H9 (cell line): ENCODE measurements around the gene BICD1. TPM values are rescaled to one million over a fixed set of nuclear protein-coding genes. Genes with fewer than 3 reads are reported as not detected.

Experiments
- DNase-seq: peaks from one replicate; pipeline ENCODE4 v3.0.0-alpha.2; 2017
- H2AFZ ChIP-seq: one replicate; pipeline ENCODE4 v1.6.1; 2013; ENCODE audit warnings: mild to moderate bottlenecking, low read length, control low read depth, moderate library complexity
- H2AK5ac ChIP-seq: 2 replicates; pipeline ENCODE4 v1.6.1; 2013; ENCODE audit warnings: low read length, control low read depth, mixed read lengths; ENCODE audit not compliant: insufficient read length
- H2BK120ac ChIP-seq: one replicate; pipeline ENCODE4 v1.6.1; 2013; ENCODE audit warnings: low read depth, mild to moderate bottlenecking, low read length, control low read depth, inconsistent platforms; ENCODE audit not compliant: poor library complexity, severe bottlenecking
- H2BK12ac ChIP-seq: 2 replicates; pipeline ENCODE4 v1.6.1; 2013; ENCODE audit warnings: low read length, control low read depth, mixed read lengths, low read depth; ENCODE audit not compliant: insufficient read length
- H2BK15ac ChIP-seq: 2 replicates; pipeline ENCODE4 v1.6.1; 2013; ENCODE audit warnings: low read depth, low read length, control low read depth
- H2BK20ac ChIP-seq: one replicate; pipeline ENCODE4 v1.6.1; 2013; ENCODE audit warnings: low read depth, mild to moderate bottlenecking, low read length, control low read depth, inconsistent platforms; ENCODE audit not compliant: poor library complexity, severe bottlenecking
- H2BK5ac ChIP-seq: 2 replicates; pipeline ENCODE4 v1.6.1; 2013; ENCODE audit warnings: low read length, control low read depth, mixed read lengths; ENCODE audit not compliant: insufficient read length
- H3K14ac ChIP-seq: 2 replicates; pipeline ENCODE4 v1.6.1; 2013; ENCODE audit warnings: low read length, control low read depth; ENCODE audit not compliant: insufficient read depth
- H3K18ac ChIP-seq: 2 replicates; pipeline ENCODE4 v1.6.1; 2013; ENCODE audit warnings: low read depth, mild to moderate bottlenecking, mixed read lengths, low read length, control low read depth; ENCODE audit not compliant: insufficient read length
- H3K23ac ChIP-seq: 2 replicates; pipeline ENCODE4 v1.6.1; 2013; ENCODE audit warnings: low read length, control low read depth, mixed read lengths, low read depth; ENCODE audit not compliant: insufficient read length
- H3K23me2 ChIP-seq: 2 replicates; pipeline ENCODE4 v1.6.1; 2013; ENCODE audit warnings: low read depth, mild to moderate bottlenecking, mixed read lengths, low read length, control low read depth; ENCODE audit not compliant: insufficient read length, poor library complexity, severe bottlenecking
- H3K27ac ChIP-seq: 2 replicates; pipeline ENCODE4 v1.5.1; 2013; ENCODE audit warnings: low read length, control low read depth, mixed read lengths, low read depth; ENCODE audit not compliant: insufficient read length
- H3K27me3 ChIP-seq: 2 replicates; pipeline ENCODE4 v1.6.1; 2013; ENCODE audit warnings: low read length, control low read depth, inconsistent platforms; ENCODE audit not compliant: insufficient read depth
- H3K4ac ChIP-seq: 2 replicates; pipeline ENCODE4 v1.6.1; 2013; ENCODE audit warnings: low read depth, mild to moderate bottlenecking, control low read depth, inconsistent platforms, low read length, moderate library complexity
- H3K4me1 ChIP-seq: 2 replicates; pipeline ENCODE4 v1.6.1; 2013; ENCODE audit warnings: low read length, control low read depth, inconsistent platforms; ENCODE audit not compliant: insufficient read depth
- H3K4me2 ChIP-seq: 2 replicates; pipeline ENCODE4 v1.6.1; 2013; ENCODE audit warnings: low read length, control low read depth, mixed read lengths; ENCODE audit not compliant: insufficient read length, insufficient read depth
- H3K56ac ChIP-seq: 2 replicates; pipeline ENCODE4 v1.6.1; 2013; ENCODE audit warnings: low read depth, mild to moderate bottlenecking, mixed read lengths, low read length, control low read depth; ENCODE audit not compliant: insufficient read length
- H3K79me1 ChIP-seq: 2 replicates; pipeline ENCODE4 v1.6.1; 2013; ENCODE audit warnings: low read depth, mild to moderate bottlenecking, moderate library complexity, low read length, control low read depth, inconsistent platforms; ENCODE audit not compliant: insufficient read depth, poor library complexity, severe bottlenecking
- H3K79me2 ChIP-seq: 2 replicates; pipeline ENCODE4 v1.6.1; 2013; ENCODE audit warnings: low read length, control low read depth, inconsistent platforms; ENCODE audit not compliant: insufficient read depth
- H3K9ac ChIP-seq: 2 replicates; pipeline ENCODE4 v1.6.1; 2013; ENCODE audit warnings: low read length, control low read depth, mixed read lengths; ENCODE audit not compliant: insufficient read length; ENCODE audit errors: extremely low read depth
- H3K9me3 ChIP-seq: one replicate; pipeline ENCODE4 v1.6.1; 2013; ENCODE audit warnings: low read depth, low read length, inconsistent platforms; ENCODE audit not compliant: control insufficient read depth
- H3T11ph ChIP-seq: one replicate; pipeline ENCODE4 v1.6.1; 2013; ENCODE audit warnings: mild to moderate bottlenecking, low read length, control low read depth, inconsistent platforms
- H4K20me1 ChIP-seq: one replicate; pipeline ENCODE4 v1.6.1; 2013; ENCODE audit not compliant: control insufficient read depth, insufficient read length, insufficient read depth
- H4K5ac ChIP-seq: 2 replicates; pipeline ENCODE4 v1.6.1; 2013; ENCODE audit warnings: low read depth, mild to moderate bottlenecking, mixed read lengths, low read length, control low read depth; ENCODE audit not compliant: insufficient read length
- H4K8ac ChIP-seq: replicated peaks from 2 replicates; pipeline ENCODE4 v1.6.1; 2013; ENCODE audit warnings: low read length, control low read depth, mixed read lengths, low read depth; ENCODE audit not compliant: insufficient read length
- H4K91ac ChIP-seq: 2 replicates; pipeline ENCODE4 v1.6.1; 2013; ENCODE audit warnings: low read depth, mild to moderate bottlenecking, moderate library complexity, mixed read lengths, low read length, control low read depth; ENCODE audit not compliant: insufficient read length
- H3K27ac Mint-ChIP-seq, 3 experiments: 2 replicates in 2 of 3; 3 replicates in 1 of 3; pipeline ENCODE4 v1.8.0; 2020 to 2021; ENCODE audit warnings: mixed read lengths in 3 of 3, mild to moderate bottlenecking in 1 of 3, moderate library complexity in 1 of 3
- H3K27me3 Mint-ChIP-seq: 2 replicates; pipeline ENCODE4 v1.8.0; 2021; ENCODE audit warnings: low read depth, mild to moderate bottlenecking, moderate library complexity, mixed read lengths
- H3K36me3 Mint-ChIP-seq, 3 experiments: 2 replicates in 2 of 3; 3 replicates in 1 of 3; pipeline ENCODE4 v1.8.0; 2020 to 2021; ENCODE audit warnings: low read depth in 3 of 3, mixed read lengths in 3 of 3; ENCODE audit not compliant: insufficient read depth in 1 of 3
- H3K4me1 Mint-ChIP-seq, 2 experiments: 2 replicates each; pipeline ENCODE4 v1.8.0; 2020; ENCODE audit warnings: mixed read lengths in 2 of 2
- H3K4me3 Mint-ChIP-seq, 2 experiments: 2 replicates in 1 of 2; 3 replicates in 1 of 2; pipeline ENCODE4 v1.8.0; 2020 to 2021; ENCODE audit warnings: mild to moderate bottlenecking in 2 of 2, mixed read lengths in 2 of 2, moderate library complexity in 1 of 2
- H3K9me3 Mint-ChIP-seq, 2 experiments: 2 replicates in 1 of 2; 3 replicates in 1 of 2; pipeline ENCODE4 v1.8.0; 2020; ENCODE audit warnings: mild to moderate bottlenecking in 2 of 2, mixed read lengths in 2 of 2, moderate library complexity in 1 of 2
- CTCF ChIP-seq: fragments of 200-600 bp; sonication (generic); conservative IDR thresholded peaks from 3 replicates; pipeline ENCODE4 v1.8.0; 2021; ENCODE audit warnings: antibody characterized with exemption, mild to moderate bottlenecking
- WGBS: extraction: QIAGEN DNeasy Blood & Tissue Kit; methylation state at CpG from one replicate; pipeline ENCODE4 v1.1.7; 2013; ENCODE audit warnings: missing lambda C conversion rate, low lambda C conversion rate, mixed read lengths; ENCODE audit not compliant: insufficient read length; ENCODE audit errors: extremely low coverage; 5-methylcytosine and 5-hydroxymethylcytosine counted together
- total RNA-seq: library from RNA; stranded (reverse); gene quantifications from 2 replicates; pipeline ENCODE4 v1.2.1, GENCODE V29; 2021

BICD1 gene
- total RNA-seq, 1 experiment from 2014 or later: 134 TPM

DNA sequence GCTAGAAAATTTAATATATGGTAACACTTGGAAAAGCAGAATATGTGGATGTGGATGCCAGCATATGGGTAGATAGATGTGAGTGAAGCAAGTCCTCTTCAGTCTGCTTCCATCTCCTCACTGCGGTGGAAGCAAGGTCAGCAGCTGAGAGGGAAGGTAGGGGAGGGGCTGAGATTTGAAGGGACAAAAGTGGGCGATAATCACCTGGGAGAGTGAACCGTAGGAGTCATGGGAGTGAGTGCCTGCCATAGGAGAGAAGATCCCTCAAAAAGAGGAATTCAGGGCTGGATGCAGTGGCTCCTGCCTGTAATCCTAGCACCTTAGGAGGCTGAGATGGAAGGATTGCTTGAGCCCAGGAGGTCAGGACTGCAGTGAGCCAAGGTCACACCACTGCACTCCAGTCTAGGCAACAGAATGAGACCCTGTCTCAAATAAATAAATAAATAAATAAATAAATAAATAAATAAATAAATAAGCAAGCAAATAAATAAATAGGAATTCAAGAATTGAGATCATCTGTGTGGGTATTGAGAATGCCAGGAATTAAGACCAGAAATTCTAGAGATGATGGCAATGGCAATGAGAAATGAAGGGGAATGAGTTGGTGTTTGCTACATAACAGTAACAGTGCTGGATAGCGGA lies 123.4 kb downstream of the BICD1 start:
- H2BK20ac ChIP-seq: no peak overlapping the region
- no peak overlapping the region for H2BK120ac ChIP-seq
- H2BK5ac ChIP-seq: no peak overlapping the region
- H3K9me3 ChIP-seq: no peaks in the 10 kb centered on the region
- no peak for TF ChIP-seq CTCF
- no peak overlapping the region for H3T11ph ChIP-seq
- H2AFZ ChIP-seq: no peak overlapping the region
- no peak overlapping the region for H4K91ac ChIP-seq
- H3K27ac ChIP-seq: no peak overlapping the region
- H3K27ac Mint-ChIP-seq: no peak overlapping the region
- peaks cover 0 to 3% of the 10 kb centered on the region in 2 experiments; a peak in 1 of 4 replicates for H3K4me1 Mint-ChIP-seq
- no peak overlapping the region for H2BK15ac ChIP-seq
- H3K9ac ChIP-seq: no peak overlapping the region
- no peak overlapping the region for H2AK5ac ChIP-seq
- no CpG with 5 or more reads among the region's 4 CpGs for WGBS
- H3K18ac ChIP-seq: no peak overlapping the region
- no peak overlapping the region for H4K8ac ChIP-seq
- H3K4me3 Mint-ChIP-seq: no peak overlapping the region
- H3K4me2 ChIP-seq: no peak overlapping the region
- H3K27me3 Mint-ChIP-seq: no peaks in the 10 kb centered on the region
- no peak overlapping the region for H3K56ac ChIP-seq
- no peak overlapping the region for H2BK12ac ChIP-seq
- no peak overlapping the region for H4K5ac ChIP-seq
- no peak for DNase-seq
- no peak overlapping the region for H3K14ac ChIP-seq
- H3K79me2 ChIP-seq: no peaks in the 10 kb centered on the region
- H3K36me3 Mint-ChIP-seq: peaks cover 8 to 12% (median 9%) of the 10 kb centered on the region in 3 experiments
- H3K23ac ChIP-seq: no peak overlapping the region
- peaks cover 4% of the 10 kb centered on the region for H3K79me1 ChIP-seq
- H3K23me2 ChIP-seq: no peaks in the 10 kb centered on the region
- H3K27me3 ChIP-seq: no peaks in the 10 kb centered on the region
- H3K9me3 Mint-ChIP-seq: no peaks in the 10 kb centered on the region; a peak in 1 of 5 replicates
- H4K20me1 ChIP-seq: no peaks in the 10 kb centered on the region
- no peaks in the 10 kb centered on the region; the same call in 1 of the 2 replicates for H3K4me1 ChIP-seq
- H3K4ac ChIP-seq: no peak overlapping the region
